Measurements from ENCODE around the gene LTA. TPM values are rescaled to one million over a fixed set of nuclear protein-coding genes. Genes with fewer than 3 reads are reported as not detected.

The LTA gene
- total RNA-seq, 1 experiment from 2014 or later, result 1.1 TPM

DNA sequence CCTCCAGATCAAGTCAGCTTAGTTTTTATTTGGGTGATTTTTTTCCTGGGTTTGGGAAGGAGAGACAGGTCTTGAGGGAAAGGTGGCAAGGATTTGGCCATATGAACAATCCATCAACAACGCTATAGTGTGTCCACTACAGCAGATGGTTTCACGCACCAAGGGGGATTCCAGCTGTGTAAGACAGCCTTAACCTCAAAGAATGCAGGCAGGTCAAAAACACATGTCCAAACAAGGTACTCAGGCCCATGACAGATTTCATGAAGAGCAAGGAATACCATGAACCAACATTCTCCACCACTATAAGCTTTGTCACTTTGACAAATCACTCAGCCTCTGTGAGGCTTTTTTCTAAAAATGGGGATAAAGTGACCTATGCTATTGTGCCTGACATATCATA is 44.9 kb downstream of the LTA start:
- no peak for DNase-seq (ENCODE audit: low read depth, low spot score)
- CTCF ChIA-PET, result no interaction called here
- RAD21 ChIA-PET (ENCODE audit: low non-redundant PET in 1 of 2, low total read pairs in 2 of 2, uncharacterized antibody in 2 of 2, unreplicated experiment in 2 of 2), result no interaction called here

More for the DNA sequence above, 44.9 kb downstream of the LTA start:
- H3K27ac ChIP-seq (ENCODE audit: low read depth, low read length), result no peak overlapping the region
- TF ChIP-seq ZFX (IDR thresholded peaks at IDR 0.05) (no peak), ELF1 (IDR thresholded peaks at IDR 0.05; ENCODE audit: borderline replicate concordance, low read depth) (no peak), EZH2phosphoT487 (IDR thresholded peaks at IDR 0.05; ENCODE audit: borderline replicate concordance) (no peak), YY1 (IDR thresholded peaks at IDR 0.05; ENCODE audit: extremely low read depth, insufficient replicate concordance, low read depth, low read length) (no peak), CTCF (IDR thresholded peaks at IDR 0.05 in 2 of 3, conservative IDR thresholded peaks at IDR 0.05 in 1 of 3; ENCODE audit: borderline replicate concordance in 1 of 3, insufficient read depth in 1 of 3, low read depth in 2 of 3, low read length in 2 of 3) (no peak), POLR2A (IDR thresholded peaks at IDR 0.05; ENCODE audit: borderline replicate concordance, extremely low read depth, insufficient read depth, insufficient read length) (no peak), SRF (IDR thresholded peaks at IDR 0.05; ENCODE audit: low read depth) (no peak), CBX3 (IDR thresholded peaks at IDR 0.05; ENCODE audit: low read depth) (no peak), CEBPB (IDR thresholded peaks at IDR 0.05; ENCODE audit: low read depth) (no peak), SP1 (IDR thresholded peaks at IDR 0.05; ENCODE audit: low read depth) (no peak), JUND (IDR thresholded peaks at IDR 0.05) (no peak), EGR1 (IDR thresholded peaks at IDR 0.05; ENCODE audit: low read depth) (no peak), RAD21 (IDR thresholded peaks at IDR 0.05; ENCODE audit: low read depth) (no peak), ATF3 (IDR thresholded peaks at IDR 0.05) (no peak), TCF7L2 (IDR thresholded peaks at IDR 0.05; ENCODE audit: borderline replicate concordance, extremely low read depth, insufficient read depth, insufficient read length) (no peak), EZH2 (IDR thresholded peaks at IDR 0.05) (no peak), SIN3A (IDR thresholded peaks at IDR 0.05; ENCODE audit: low read depth) (no peak), POLR2AphosphoS5 (IDR thresholded peaks at IDR 0.05; ENCODE audit: low read depth, low read length) (no peak)
- TF ChIP-seq, protein P1, sequence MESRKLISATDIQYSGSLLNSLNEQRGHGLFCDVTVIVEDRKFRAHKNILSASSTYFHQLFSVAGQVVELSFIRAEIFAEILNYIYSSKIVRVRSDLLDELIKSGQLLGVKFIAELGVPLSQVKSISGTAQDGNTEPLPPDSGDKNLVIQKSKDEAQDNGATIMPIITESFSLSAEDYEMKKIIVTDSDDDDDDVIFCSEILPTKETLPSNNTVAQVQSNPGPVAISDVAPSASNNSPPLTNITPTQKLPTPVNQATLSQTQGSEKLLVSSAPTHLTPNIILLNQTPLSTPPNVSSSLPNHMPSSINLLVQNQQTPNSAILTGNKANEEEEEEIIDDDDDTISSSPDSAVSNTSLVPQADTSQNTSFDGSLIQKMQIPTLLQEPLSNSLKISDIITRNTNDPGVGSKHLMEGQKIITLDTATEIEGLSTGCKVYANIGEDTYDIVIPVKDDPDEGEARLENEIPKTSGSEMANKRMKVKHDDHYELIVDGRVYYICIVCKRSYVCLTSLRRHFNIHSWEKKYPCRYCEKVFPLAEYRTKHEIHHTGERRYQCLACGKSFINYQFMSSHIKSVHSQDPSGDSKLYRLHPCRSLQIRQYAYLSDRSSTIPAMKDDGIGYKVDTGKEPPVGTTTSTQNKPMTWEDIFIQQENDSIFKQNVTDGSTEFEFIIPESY (IDR thresholded peaks at IDR 0.05; ENCODE audit: extremely low read depth, insufficient replicate concordance, low read length), result no peak
- BruUV-seq (replicated peaks), result no TSS peak
- no peak overlapping the region for H3K9ac ChIP-seq (ENCODE audit: low read length)
- peaks cover 0 to 7% of the 10 kb centered on the region in 2 experiments; a peak in 2 of 4 replicates for H3K36me3 ChIP-seq (ENCODE audit: control insufficient read depth in 1 of 2, insufficient read depth in 2 of 2, low read length in 2 of 2)
- no peaks in the 10 kb centered on the region for H3K27me3 ChIP-seq (ENCODE audit: insufficient read depth, low read length)
- ATAC-seq, result no peak
- intact Hi-C loops (cut with micrococcal nuclease), result no loop called here
- no peak overlapping the region for H2AFZ ChIP-seq (ENCODE audit: low read depth, low read length, poor library complexity, severe bottlenecking)
- H3K4me2 ChIP-seq (ENCODE audit: low read length), result no peak overlapping the region
- H3K79me2 ChIP-seq (ENCODE audit: insufficient read depth, low read length), result peaks cover 12% of the 10 kb centered on the region
- no peaks in the 10 kb centered on the region for H3K9me3 ChIP-seq (ENCODE audit: control insufficient read depth in 1 of 2, insufficient read depth in 1 of 2, low read depth in 1 of 2, low read length in 2 of 2)
- no peaks in the 10 kb centered on the region for H3K9me2 ChIP-seq (ENCODE audit: insufficient read depth)
- POLR2A ChIA-PET, result no interaction called here
- H3K4me1 ChIP-seq (ENCODE audit: control insufficient read depth in 1 of 2, insufficient read depth in 2 of 2, low read length in 2 of 2), result peaks cover 1 to 12% of the 10 kb centered on the region in 2 experiments; a peak in 3 of 4 replicates
- no peak overlapping the region for H3K4me3 ChIP-seq (replicated peaks in 1 of 2; ENCODE audit: low read depth in 1 of 2, low read length in 2 of 2)
- H4K20me1 ChIP-seq (ENCODE audit: insufficient read depth), result no peaks in the 10 kb centered on the region
